Subcutaneous abdominal adipose tissue (tissue), 5 donors: ENCODE data around the gene SHANK2.

ENCODE experiments used
- H3K27ac ChIP-seq: one replicate; pipeline ENCODE4 v1.7.0; 2013; ENCODE audit warnings: low read depth, mild to moderate bottlenecking, inconsistent platforms, low read length, moderate library complexity
- H3K27me3 ChIP-seq, 5 donors: one replicate each; pipeline ENCODE4 v1.7.0; 2013; ENCODE audit warnings: low read length in 5 of 5, inconsistent platforms in 1 of 5; ENCODE audit not compliant: control insufficient read depth in 5 of 5, insufficient read depth in 4 of 5
- H3K36me3 ChIP-seq, 5 donors: one replicate each; pipeline ENCODE4 v1.7.0; 2013; ENCODE audit warnings: low read length in 5 of 5; ENCODE audit not compliant: control insufficient read depth in 5 of 5, insufficient read depth in 5 of 5
- H3K4me1 ChIP-seq, 5 donors: one replicate each; pipeline ENCODE4 v1.7.0; 2013; ENCODE audit warnings: low read length in 5 of 5, mild to moderate bottlenecking in 3 of 5, moderate library complexity in 1 of 5; ENCODE audit not compliant: control insufficient read depth in 5 of 5, insufficient read depth in 5 of 5
- H3K4me3 ChIP-seq, 5 donors: one replicate each; pipeline ENCODE4 v1.7.0; 2013; ENCODE audit warnings: low read length in 5 of 5, low read depth in 1 of 5
- H3K9ac ChIP-seq, 5 donors: one replicate each; pipeline ENCODE4 v1.7.0; 2013; ENCODE audit warnings: low read length in 5 of 5, mild to moderate bottlenecking in 4 of 5, moderate library complexity in 3 of 5
- H3K9me3 ChIP-seq, 5 donors: one replicate each; pipeline ENCODE4 v1.7.0; 2013; ENCODE audit warnings: low read length in 5 of 5; ENCODE audit not compliant: control insufficient read depth in 5 of 5
- donor health status: healthy.
- donor health status: healthy.
- donor health status: healthy.
- donor health status: healthy.
- donor health status: healthy.

The SHANK2 gene

GRCh38 chr11:71222318-71223080 lies 29.9 kb downstream of the SHANK2 start:
- no peaks in the 10 kb centered on the region for H3K36me3 ChIP-seq
- no peak overlapping the region for H3K27ac ChIP-seq
- peaks cover 5 to 27% (median 21%) of the 10 kb centered on the region in 5 donors for H3K9me3 ChIP-seq
- H3K27me3 ChIP-seq: peaks cover 0 to 10% (median 0%) of the 10 kb centered on the region in 5 donors
- no peaks in the 10 kb centered on the region for H3K4me1 ChIP-seq
- H3K4me3 ChIP-seq: no peak overlapping the region
- H3K9ac ChIP-seq: no peak overlapping the region

GRCh38 chr11:71221821-71222220 lies 30.6 kb downstream of the SHANK2 start:
- Histone ChIP-seq H3K4me3 (no peak overlapping the region), H3K36me3 (no peaks in the 10 kb centered on the region), H3K9me3 (peaks cover 3 to 20% (median 15%) of the 10 kb centered on the region in 5 donors), H3K9ac (no peak overlapping the region), H3K27ac (no peak overlapping the region), H3K4me1 (no peaks in the 10 kb centered on the region), H3K27me3 (peaks cover 0 to 10% (median 0%) of the 10 kb centered on the region in 5 donors)

GRCh38 chr11:71221201-71221600 lies 31.2 kb downstream of the SHANK2 start:
- H3K4me1 ChIP-seq: no peaks in the 10 kb centered on the region
- no peak overlapping the region for H3K27ac ChIP-seq
- no peak overlapping the region for H3K4me3 ChIP-seq
- no peak overlapping the region for H3K9ac ChIP-seq
- H3K9me3 ChIP-seq: peaks cover 3 to 18% (median 13%) of the 10 kb centered on the region in 5 donors
- no peaks in the 10 kb centered on the region for H3K36me3 ChIP-seq
- H3K27me3 ChIP-seq: peaks cover 0 to 10% (median 0%) of the 10 kb centered on the region in 5 donors

- no peak overlapping the region for H3K4me3 ChIP-seq
- no peak overlapping the region for H3K27ac ChIP-seq
- peaks cover 0 to 4% (median 0%) of the 10 kb centered on the region in 5 donors for H3K9me3 ChIP-seq
- H3K4me1 ChIP-seq: no peaks in the 10 kb centered on the region
- H3K9ac ChIP-seq: no peak overlapping the region
- no peaks in the 10 kb centered on the region for H3K36me3 ChIP-seq
- peaks cover 5 to 18% (median 6%) of the 10 kb centered on the region in 5 donors for H3K27me3 ChIP-seq
Measured at GRCh38 chr11:71218789-71219499, 33.4 kb downstream of the SHANK2 start.

GRCh38 chr11:71215425-71215965 lies 36.9 kb downstream of the SHANK2 start:
- peaks cover 0 to 8% (median 3%) of the 10 kb centered on the region in 5 donors for H3K4me1 ChIP-seq
- no peak overlapping the region for H3K9ac ChIP-seq
- peaks cover 6 to 17% (median 11%) of the 10 kb centered on the region in 5 donors for H3K27me3 ChIP-seq
- H3K27ac ChIP-seq: no peak overlapping the region
- H3K9me3 ChIP-seq: no peaks in the 10 kb centered on the region
- no peak overlapping the region for H3K4me3 ChIP-seq
- H3K36me3 ChIP-seq: no peaks in the 10 kb centered on the region

GRCh38 chr11:71214553-71215424 lies 37.6 kb downstream of the SHANK2 start:
- Histone ChIP-seq H3K27me3 (peaks cover 6 to 18% (median 11%) of the 10 kb centered on the region in 5 donors), H3K27ac (no peak overlapping the region), H3K9me3 (no peaks in the 10 kb centered on the region), H3K4me3 (no peak overlapping the region), H3K9ac (no peak overlapping the region), H3K4me1 (peaks cover 0 to 8% (median 3%) of the 10 kb centered on the region in 5 donors), H3K36me3 (no peaks in the 10 kb centered on the region)

GRCh38 chr11:71213696-71214552 lies 38.5 kb downstream of the SHANK2 start:
- Histone ChIP-seq H3K36me3 (no peaks in the 10 kb centered on the region), H3K4me1 (peaks cover 0 to 8% (median 3%) of the 10 kb centered on the region in 5 donors), H3K4me3 (no peak overlapping the region), H3K9me3 (no peaks in the 10 kb centered on the region), H3K27me3 (peaks cover 6 to 18% (median 16%) of the 10 kb centered on the region in 5 donors), H3K27ac (no peak overlapping the region), H3K9ac (no peak overlapping the region)

- peaks cover 0 to 8% (median 3%) of the 10 kb centered on the region in 5 donors for H3K4me1 ChIP-seq
- H3K9ac ChIP-seq: no peak overlapping the region
- H3K27me3 ChIP-seq: peaks cover 6 to 18% (median 12%) of the 10 kb centered on the region in 5 donors
- no peaks in the 10 kb centered on the region for H3K36me3 ChIP-seq
- peaks cover 0 to 7% (median 0%) of the 10 kb centered on the region in 5 donors for H3K9me3 ChIP-seq
- H3K27ac ChIP-seq: no peak overlapping the region
- H3K4me3 ChIP-seq: no peak overlapping the region
Measured at GRCh38 chr11:71212871-71213559, 39.4 kb downstream of the SHANK2 start.
